HG03175 (cell line): ENCODE data around the gene HTATIP2.
"Not testable (repeated sequence)": the region's sequence is repeated elsewhere in the genome, so short reads cannot be mapped to it uniquely, and the experiment has no call there.

Experiments
- ATAC-seq: cut with Tn5 transposase; IDR thresholded peaks from one replicate; pipeline ENCODE4 v1.9.1; 2021; ENCODE audit warnings: mild to moderate bottlenecking, moderate library complexity; ENCODE audit not compliant: unreplicated experiment

The HTATIP2 gene

GRCh38 chr11:20363500-20364340 lies at the start of gene HTATIP2:
Gene HTATIP2 (plus strand): TSS chr11:20363714. CDS start chr11:20364238, 524 bp downstream.
- peak; percentile 91 for ATAC-seq

GRCh38 chr11:20315800-20316199 lies 47.7 kb upstream of the HTATIP2 start:
- no peak for ATAC-seq

GRCh38 chr11:20321177-20321576 lies 42.3 kb upstream of the HTATIP2 start:
- ATAC-seq, result no peak

- ATAC-seq, result no peak
Measured at GRCh38 chr11:20327377-20327935, 36.1 kb upstream of the HTATIP2 start.

- no peak for ATAC-seq
Measured at GRCh38 chr11:20336056-20336455, 27.5 kb upstream of the HTATIP2 start.

- no peak for ATAC-seq
Measured at GRCh38 chr11:20337526-20338154, 25.9 kb upstream of the HTATIP2 start.

GRCh38 chr11:20342347-20343141 lies 21.0 kb upstream of the HTATIP2 start:
- no peak for ATAC-seq

- no peak for ATAC-seq
Measured at GRCh38 chr11:20351136-20351535, 12.4 kb upstream of the HTATIP2 start.

- no peak for ATAC-seq
Measured at GRCh38 chr11:20351751-20352262, 11.7 kb upstream of the HTATIP2 start.

GRCh38 chr11:20353829-20354434 lies 9.6 kb upstream of the HTATIP2 start:
- ATAC-seq, result no peak

GRCh38 chr11:20355221-20356219 lies 8.0 kb upstream of the HTATIP2 start:
- peak; percentile 92 for ATAC-seq

- no peak for ATAC-seq
Measured at GRCh38 chr11:20357150-20357549, 6.4 kb upstream of the HTATIP2 start.

GRCh38 chr11:20360650-20361049 lies 2.9 kb upstream of the HTATIP2 start:
- peak; percentile 39 for ATAC-seq

GRCh38 chr11:20362481-20362880 lies 1.0 kb upstream of the HTATIP2 start:
- ATAC-seq, result no peak

GRCh38 chr11:20363149-20363499 lies 390 bp upstream of the HTATIP2 start:
- peak; percentile 6 for ATAC-seq

- no peak for ATAC-seq
Measured at GRCh38 chr11:20364341-20364792, 853 bp downstream of the HTATIP2 start.

GRCh38 chr11:20365465-20365864 lies 2.0 kb downstream of the HTATIP2 start:
- ATAC-seq, result not testable (repeated sequence)

GRCh38 chr11:20367313-20367948 lies 3.9 kb downstream of the HTATIP2 start:
- no peak for ATAC-seq

- no peak for ATAC-seq
Measured at GRCh38 chr11:20368438-20368837, 4.9 kb downstream of the HTATIP2 start.
